ENCODE measurements around the gene KIFBP. TPM values are rescaled to one million over a fixed set of nuclear protein-coding genes. Genes with fewer than 3 reads are reported as not detected.
A peak's percentile ranks its signal among the peaks of the same experiment; 100 is the strongest.

Gene KIFBP
- polyA plus RNA-seq, 1 of the 3 experiments (the other 2 are of a cell fraction), result 16.9 TPM

GRCh38 chr10:68982389-68982788 lies 6.2 kb upstream of the KIFBP start:
- Histone ChIP-seq H3K36me3 (replicated peaks in 1 of 2; ENCODE audit: control insufficient read depth in 1 of 2, insufficient read depth in 2 of 2, low read length in 1 of 2) (peaks cover 61 to 75% of the 10 kb centered on the region in 2 experiments), H3K4me3 (ENCODE audit: low read depth in 2 of 2, low read length in 1 of 2) (no peak overlapping the region), H3K4me2 (no peak overlapping the region), H3K9ac (no peak overlapping the region), H3K27ac (ENCODE audit: low read depth in 2 of 2, low read length in 1 of 2) (peak overlapping the region in 1 of 2 experiments; percentile 2; a peak in 1 of 4 replicates), H4K20me1 (ENCODE audit: insufficient read depth) (no peaks in the 10 kb centered on the region), H3K79me2 (ENCODE audit: insufficient read depth) (peaks cover 15% of the 10 kb centered on the region; the same call in 1 of the 2 replicates), H3K4me1 (ENCODE audit: control insufficient read depth in 1 of 2, insufficient read depth in 2 of 2, low read depth in 1 of 2, low read length in 1 of 2) (no peaks in the 10 kb centered on the region), H2AFZ (ENCODE audit: low read depth) (no peak overlapping the region), H3K27me3 (ENCODE audit: insufficient read depth) (no peaks in the 10 kb centered on the region), H3K9me3 (no peaks in the 10 kb centered on the region), H3F3A (replicated peaks; ENCODE audit: insufficient read depth) (peaks cover 39% of the 10 kb centered on the region), H3K9me2 (no peaks in the 10 kb centered on the region)
- CTCF ChIA-PET, result no interaction called here
- no peak for TF ChIP-seq FOSL2 (IDR thresholded peaks at IDR 0.05; ENCODE audit: borderline replicate concordance, low read depth)
- no peak for TF ChIP-seq MXI1 (IDR thresholded peaks at IDR 0.05; ENCODE audit: low read depth, low read length)
- TF ChIP-seq MEF2A (IDR thresholded peaks at IDR 0.05; ENCODE audit: borderline replicate concordance, low read depth), result no peak
- TF ChIP-seq FOXM1 (IDR thresholded peaks at IDR 0.05; ENCODE audit: low read depth), result no peak
- no peak for TF ChIP-seq USF1 (IDR thresholded peaks at IDR 0.05; ENCODE audit: borderline replicate concordance, low read depth)
- no peak for TF ChIP-seq TCF12 (IDR thresholded peaks at IDR 0.05)
- TF ChIP-seq SIN3A (IDR thresholded peaks at IDR 0.05; ENCODE audit: borderline replicate concordance, low read depth, low read length), result no peak
- no peak for TF ChIP-seq IRF3 (IDR thresholded peaks at IDR 0.05; ENCODE audit: low read depth, low read length)
- POLR2A ChIA-PET, result no interaction called here
- no peak for DNase-seq
- 85% methylated on average over 11 of the region's 11 CpGs for WGBS (ENCODE audit: low lambda C conversion rate)

- peaks cover 30 to 38% of the 10 kb centered on the region in 2 experiments for H3K36me3 ChIP-seq (replicated peaks in 1 of 2; ENCODE audit: control insufficient read depth in 1 of 2, insufficient read depth in 2 of 2, low read length in 1 of 2)
- no peaks in the 10 kb centered on the region for H4K20me1 ChIP-seq (ENCODE audit: insufficient read depth)
- H3K4me1 ChIP-seq (ENCODE audit: control insufficient read depth in 1 of 2, insufficient read depth in 2 of 2, low read depth in 1 of 2, low read length in 1 of 2), result peaks cover 7 to 13% of the 10 kb centered on the region in 2 experiments; a peak in 3 of 4 replicates
- ChIA-PET CTCF (interaction anchor here (1.0 to 2.6 kb wide), 2 partner anchors 13 to 107 kb away, joined by 3 to 11 read pairs; no protein-coding TSS in a partner anchor), POLR2A (interaction anchor here (0.9 kb wide), 1 partner anchor 31 kb away, joined by 4 read pairs; the partner anchor contains the start of gene DDX21)
- H3K27me3 ChIP-seq (ENCODE audit: insufficient read depth), result no peaks in the 10 kb centered on the region
- H3K4me2 ChIP-seq, result no peak overlapping the region
- peak overlapping the region in 1 of 2 experiments; percentile 48; a peak in 1 of 4 replicates for H3K27ac ChIP-seq (ENCODE audit: low read depth in 2 of 2, low read length in 1 of 2)
- H3K79me2 ChIP-seq (ENCODE audit: insufficient read depth), result peaks cover 46% of the 10 kb centered on the region
- 70% methylated on average over 3 of the region's 3 CpGs for WGBS (ENCODE audit: low lambda C conversion rate)
- H3F3A ChIP-seq (replicated peaks; ENCODE audit: insufficient read depth), result peaks cover 46% of the 10 kb centered on the region
- no peak overlapping the region for H3K4me3 ChIP-seq (ENCODE audit: low read depth in 2 of 2, low read length in 1 of 2)
- H2AFZ ChIP-seq (ENCODE audit: low read depth), result no peak overlapping the region
- H3K9ac ChIP-seq, result no peak overlapping the region
- H3K9me2 ChIP-seq, result no peaks in the 10 kb centered on the region
- H3K9me3 ChIP-seq, result no peaks in the 10 kb centered on the region
- DNase-seq, result no peak
- TF ChIP-seq RXRA (IDR thresholded peaks at IDR 0.05; ENCODE audit: borderline replicate concordance, low read depth), result no peak
- no peak for TF ChIP-seq TAF1 (IDR thresholded peaks at IDR 0.05; ENCODE audit: borderline replicate concordance, low read depth, low read length)
- TF ChIP-seq SMC3 (IDR thresholded peaks at IDR 0.05; ENCODE audit: low read depth, low read length), result no peak
- no peak for TF ChIP-seq REST (IDR thresholded peaks at IDR 0.05; ENCODE audit: low read depth, low read length)
- TF ChIP-seq RAD21 (IDR thresholded peaks at IDR 0.05; ENCODE audit: low read length), result no peak
- no peak for TF ChIP-seq MAX (IDR thresholded peaks at IDR 0.05; ENCODE audit: low read depth)
- TF ChIP-seq IRF3 (IDR thresholded peaks at IDR 0.05; ENCODE audit: low read depth, low read length), result no peak
- no peak for TF ChIP-seq PBX3 (IDR thresholded peaks at IDR 0.05)
- no peak for TF ChIP-seq FOSL2 (IDR thresholded peaks at IDR 0.05; ENCODE audit: borderline replicate concordance, low read depth)
- no peak for TF ChIP-seq USF2 (IDR thresholded peaks at IDR 0.05; ENCODE audit: borderline replicate concordance, low read depth, low read length)
- no peak for TF ChIP-seq YY1 (IDR thresholded peaks at IDR 0.05; ENCODE audit: low read depth)
Observed at GRCh38 chr10:68987611-68988010, 992 bp upstream of the KIFBP start.
